Transverse colon (tissue), 4 donors: ENCODE measurements around the gene TTC9B. TPM values are rescaled to one million over a fixed set of nuclear protein-coding genes. Genes with fewer than 3 reads are reported as not detected.

Experiments used
- DNase-seq: peaks from one replicate; pipeline ENCODE4 v3.0.0-alpha.2; 2019
- H3K27ac ChIP-seq, 4 donors: fragments of 200-600 bp; sonication (generic); 2 replicates each; pipeline ENCODE4 v1.5.1; 2016 to 2018; ENCODE audit warnings: inconsistent platforms in 4 of 4
- H3K27me3 ChIP-seq: fragments of 200-600 bp; sonication (generic); 2 replicates; pipeline ENCODE4 v1.5.1; 2017; ENCODE audit warnings: inconsistent platforms
- H3K36me3 ChIP-seq, 4 donors: fragments of 200-600 bp; sonication (generic); 2 replicates each; pipeline ENCODE4 v1.5.1; 2017 to 2019; ENCODE audit warnings: inconsistent platforms in 4 of 4
- H3K4me1 ChIP-seq, 4 donors: fragments of 200-600 bp; sonication (generic); 2 replicates each; pipeline ENCODE4 v1.5.1; 2017 to 2020; ENCODE audit warnings: inconsistent platforms in 4 of 4
- H3K4me3 ChIP-seq, 4 donors: fragments of 200-600 bp; sonication (generic); 1 replicate in 1 of 4; 2 replicates in 3 of 4; pipeline versions ENCODE4 v1.5.1 to v1.6.1; 2017 to 2019; ENCODE audit warnings: inconsistent platforms in 4 of 4
- H3K9me3 ChIP-seq, 2 donors: fragments of 200-600 bp; sonication (generic); 2 replicates each; pipeline ENCODE4 v1.5.1; 2017 to 2019; ENCODE audit warnings: inconsistent platforms in 2 of 2
- CTCF ChIP-seq, 5 experiments: fragments of 200-600 bp in 3 of 5; fragments of 450-650 bp in 2 of 5; sonication (generic) in 3 of 5; IDR thresholded peaks; 1 replicate in 2 of 5; 2 replicates in 3 of 5; pipeline ENCODE4 v1.5.1; 2016 to 2017; ENCODE audit warnings: antibody characterized with exemption in 5 of 5, inconsistent platforms in 3 of 5, mild to moderate bottlenecking in 2 of 5, moderate library complexity in 1 of 5
- EP300 ChIP-seq: sonication (generic); formaldehyde crosslinking; IDR thresholded peaks from one replicate; pipeline ENCODE4 v1.6.1; 2017; ENCODE audit warnings: antibody characterized with exemption, low read depth
- POLR2A ChIP-seq: fragments of 450-650 bp; IDR thresholded peaks from one replicate; pipeline ENCODE4 v1.6.1; 2016; ENCODE audit warnings: antibody characterized with exemption, mild to moderate bottlenecking, moderate library complexity
- POLR2AphosphoS5 ChIP-seq, 3 donors: sonication (generic); formaldehyde crosslinking; IDR thresholded peaks; one replicate each; pipeline ENCODE4 v1.6.1; 2016; ENCODE audit warnings: antibody characterized with exemption in 3 of 3
- whole genome bisulfite sequencing, 2 donors: methylation state at CpG; one replicate each; pipeline ENCODE4 v1.1.5; 2018; ENCODE audit warnings: low coverage in 1 of 2; 5-methylcytosine and 5-hydroxymethylcytosine counted together
- in situ Hi-C, 4 donors: fragments of 200-750 bp; cut with MboI; loops; one replicate each; pipeline versions ENCODE4 v1.15.0 to v1.15.1; 2017; ENCODE audit warnings: low sequenced_read_pairs in 3 of 4, low pct_ligation_motif_present in 1 of 4, low pct_unique_long_range_greater_than_20kb in 1 of 4
- intact Hi-C: fragments of 100-400 bp; cut with DNase I; formaldehyde crosslinking; loops from one replicate; pipeline ENCODE4 v1.15.1; 2023; ENCODE audit warnings: low total_unique reads
- total RNA-seq, 4 donors: library from RNA; depleted of rRNA; stranded (reverse); fragments of >200 nt; gene quantifications; one replicate each; pipeline ENCODE4 v1.1.0, GENCODE V29; 2016

TTC9B gene
- total RNA-seq, 4 donors from 2014 or later: not detected

GRCh38 chr19:40265763-40266099 lies 47.5 kb upstream of the TTC9B start:
- intact Hi-C loops (no loop called here), in situ Hi-C loops (no loop called here)
- TF ChIP-seq POLR2AphosphoS5 (IDR thresholded peaks at IDR 0.05) (no peak), CTCF (IDR thresholded peaks at IDR 0.05) (no peak), EP300 (no peak), POLR2A (no peak)
- no peak overlapping the region for H3K27ac ChIP-seq
- 91 to 100% methylated on average over 1 to 6 of the region's 6 CpGs for WGBS, 2 donors
- H3K4me3 ChIP-seq: no peak overlapping the region
- H3K9me3 ChIP-seq: no peaks in the 10 kb centered on the region
- H3K4me1 ChIP-seq: peaks cover 0 to 12% (median 4%) of the 10 kb centered on the region in 4 donors
- peaks cover 0 to 7% (median 3%) of the 10 kb centered on the region in 4 donors for H3K36me3 ChIP-seq
- H3K27me3 ChIP-seq: no peaks in the 10 kb centered on the region
- DNase-seq: no peak

- Histone ChIP-seq H3K9me3 (no peaks in the 10 kb centered on the region), H3K27me3 (no peaks in the 10 kb centered on the region), H3K36me3 (peaks cover 0 to 7% (median 3%) of the 10 kb centered on the region in 4 donors), H3K27ac (no peak overlapping the region), H3K4me3 (no peak overlapping the region), H3K4me1 (peaks cover 0 to 12% (median 4%) of the 10 kb centered on the region in 4 donors)
- intact Hi-C loops: no loop called here
- in situ Hi-C loops: no loop called here
- DNase-seq: no peak
- WGBS, 2 donors: 94% methylated on average over 22 of the region's 22 CpGs; no CpG with 5 or more reads in 1 of the 2 donors
- TF ChIP-seq EP300: no peak
- no peak for TF ChIP-seq POLR2AphosphoS5 (IDR thresholded peaks at IDR 0.05)
- no peak for TF ChIP-seq POLR2A
- TF ChIP-seq CTCF (IDR thresholded peaks at IDR 0.05): no peak
Observed at GRCh38 chr19:40265055-40265762, 47.0 kb upstream of the TTC9B start.

- no peak overlapping the region for H3K27ac ChIP-seq
- peaks cover 0 to 7% (median 3%) of the 10 kb centered on the region in 4 donors for H3K36me3 ChIP-seq
- H3K9me3 ChIP-seq: no peaks in the 10 kb centered on the region
- H3K27me3 ChIP-seq: no peaks in the 10 kb centered on the region
- DNase-seq: no peak
- TF ChIP-seq POLR2AphosphoS5 (IDR thresholded peaks at IDR 0.05) (no peak), POLR2A (no peak), EP300 (no peak), CTCF (IDR thresholded peaks at IDR 0.05) (no peak)
- WGBS, 2 donors: 89 to 93% methylated on average over 5 to 19 of the region's 19 CpGs
- in situ Hi-C loops: no loop called here
- intact Hi-C loops: no loop called here
- H3K4me1 ChIP-seq: peaks cover 0 to 12% (median 4%) of the 10 kb centered on the region in 4 donors
- H3K4me3 ChIP-seq: no peak overlapping the region
Observed at GRCh38 chr19:40264314-40265054, 46.3 kb upstream of the TTC9B start.

- TF ChIP-seq POLR2A: no peak
- no peak for TF ChIP-seq EP300
- TF ChIP-seq POLR2AphosphoS5 (IDR thresholded peaks at IDR 0.05): no peak
Observed at GRCh38 chr19:40263440-40264313, 45.5 kb upstream of the TTC9B start.

More at GRCh38 chr19:40263440-40264313, 45.5 kb upstream of the TTC9B start:
- Histone ChIP-seq H3K27ac (no peak overlapping the region), H3K9me3 (no peaks in the 10 kb centered on the region), H3K4me1 (peaks cover 0 to 12% (median 4%) of the 10 kb centered on the region in 4 donors), H3K36me3 (peaks cover 0 to 7% (median 3%) of the 10 kb centered on the region in 4 donors), H3K4me3 (no peak overlapping the region), H3K27me3 (no peaks in the 10 kb centered on the region)
- intact Hi-C loops (no loop called here), in situ Hi-C loops (no loop called here)
- 93% methylated on average over 24 of the region's 24 CpGs; no CpG with 5 or more reads in 1 of the 2 donors for WGBS, 2 donors
- DNase-seq: no peak
